Nucleus accumbens (tissue), 56 donors: Measurements from ENCODE around the gene MTARC1.

Experiments used
- DNase-seq, 56 donors: peaks; one replicate each; lab custom pipeline; 2025; lab: John Stamatoyannopoulos, UW

MTARC1 gene

DNA sequence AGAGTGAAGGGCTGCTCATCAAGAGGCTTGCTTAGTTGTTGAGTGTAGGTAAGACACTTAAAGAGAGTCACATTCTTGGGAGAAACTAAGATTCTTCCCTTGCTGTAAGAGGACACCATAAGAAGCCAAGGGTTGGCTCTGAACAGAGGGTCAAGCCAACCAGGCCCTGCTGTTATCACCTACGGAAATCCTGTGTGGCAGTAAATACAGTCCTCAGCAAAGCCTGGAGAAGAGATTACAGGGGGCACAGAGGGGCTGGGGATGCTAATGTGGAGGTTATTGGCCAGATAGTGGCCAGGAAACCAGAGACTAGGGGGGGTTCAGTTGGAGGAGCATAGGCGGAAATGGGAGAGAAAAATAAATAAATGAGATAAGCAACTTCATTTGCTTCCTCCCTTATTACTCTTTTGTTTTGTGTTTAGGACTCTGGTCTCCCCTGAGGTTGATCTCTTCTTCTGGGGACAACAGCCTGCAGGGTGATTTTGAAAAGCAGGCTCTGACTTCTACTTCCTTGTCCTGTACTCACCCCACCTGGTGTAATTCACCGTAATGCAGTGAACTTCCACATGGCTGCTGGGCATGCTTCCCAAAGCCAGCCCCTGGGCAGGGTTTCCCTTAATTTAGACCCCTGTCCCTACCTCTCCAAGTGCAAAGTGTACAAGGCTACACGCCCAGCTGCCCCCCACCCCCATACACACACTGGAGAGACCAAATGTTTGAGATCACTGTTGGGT lies 40.9 kb downstream of the MTARC1 start:
- DNase-seq, result no peak

DNA sequence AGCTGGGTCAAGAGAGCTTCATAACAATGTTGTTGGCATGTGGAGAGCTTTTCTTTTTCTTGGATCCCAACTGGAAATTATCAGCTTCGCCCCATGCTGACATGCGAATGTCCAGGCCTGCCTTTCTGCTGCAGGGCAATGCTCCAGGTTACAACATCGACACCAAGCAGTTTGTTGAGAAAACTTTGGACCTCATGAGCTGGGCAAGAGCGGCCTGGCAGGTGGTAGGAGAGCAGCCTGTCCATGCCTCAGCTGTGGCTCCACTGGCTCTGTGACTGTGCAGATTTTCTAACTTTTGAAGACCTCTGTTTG lies 41.4 kb downstream of the MTARC1 start:
- DNase-seq, result no peak

DNA sequence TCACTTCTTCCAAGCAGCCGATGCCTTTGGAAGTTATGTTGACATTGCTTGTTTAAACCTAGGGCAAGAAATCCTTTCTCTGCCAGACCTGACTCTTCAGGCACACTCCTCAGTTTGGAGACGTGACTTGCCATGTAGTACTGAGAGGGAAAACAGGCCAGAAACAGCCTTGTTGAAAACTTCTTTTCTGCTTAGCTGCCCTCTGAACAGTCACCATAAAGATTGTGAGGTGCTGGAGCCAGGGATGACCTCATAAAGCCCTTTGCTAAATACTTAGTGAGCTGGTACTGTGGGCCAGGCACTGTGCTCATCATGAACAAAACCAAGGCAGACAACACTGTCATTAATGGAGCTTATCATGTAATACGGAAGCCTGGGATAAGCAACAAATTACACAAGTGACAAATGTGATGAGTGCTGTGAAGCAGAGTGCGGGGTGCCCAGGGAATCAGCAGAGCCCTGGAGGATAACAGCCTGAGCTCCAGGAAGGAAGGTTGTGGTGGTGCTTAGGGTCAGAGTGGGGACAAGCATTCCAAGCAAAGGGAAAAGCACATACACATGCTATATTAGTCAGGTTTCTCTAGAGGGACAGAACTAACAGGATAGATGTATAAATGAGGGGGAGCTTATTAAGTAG lies 42.4 kb downstream of the MTARC1 start:
- no peak for DNase-seq

DNA sequence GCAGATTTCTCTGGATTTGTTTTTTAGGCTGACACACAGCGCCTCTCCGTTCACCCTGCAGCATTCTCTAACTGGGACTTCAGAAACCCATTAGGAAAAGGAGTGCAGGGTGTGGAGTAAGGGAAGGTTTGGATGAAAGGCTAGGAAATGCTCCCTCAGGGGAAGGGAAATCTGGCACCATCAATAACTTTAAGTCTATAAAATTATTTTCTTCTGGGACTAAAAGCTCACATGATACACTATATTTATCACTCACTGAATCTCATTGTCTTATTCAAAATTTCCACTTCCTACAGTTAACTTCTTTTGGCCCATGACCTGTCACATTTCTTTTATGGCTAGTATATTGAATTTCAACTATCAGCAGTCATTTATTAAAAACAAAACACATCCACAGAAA lies 46.7 kb downstream of the MTARC1 start:
- no peak for DNase-seq

DNA sequence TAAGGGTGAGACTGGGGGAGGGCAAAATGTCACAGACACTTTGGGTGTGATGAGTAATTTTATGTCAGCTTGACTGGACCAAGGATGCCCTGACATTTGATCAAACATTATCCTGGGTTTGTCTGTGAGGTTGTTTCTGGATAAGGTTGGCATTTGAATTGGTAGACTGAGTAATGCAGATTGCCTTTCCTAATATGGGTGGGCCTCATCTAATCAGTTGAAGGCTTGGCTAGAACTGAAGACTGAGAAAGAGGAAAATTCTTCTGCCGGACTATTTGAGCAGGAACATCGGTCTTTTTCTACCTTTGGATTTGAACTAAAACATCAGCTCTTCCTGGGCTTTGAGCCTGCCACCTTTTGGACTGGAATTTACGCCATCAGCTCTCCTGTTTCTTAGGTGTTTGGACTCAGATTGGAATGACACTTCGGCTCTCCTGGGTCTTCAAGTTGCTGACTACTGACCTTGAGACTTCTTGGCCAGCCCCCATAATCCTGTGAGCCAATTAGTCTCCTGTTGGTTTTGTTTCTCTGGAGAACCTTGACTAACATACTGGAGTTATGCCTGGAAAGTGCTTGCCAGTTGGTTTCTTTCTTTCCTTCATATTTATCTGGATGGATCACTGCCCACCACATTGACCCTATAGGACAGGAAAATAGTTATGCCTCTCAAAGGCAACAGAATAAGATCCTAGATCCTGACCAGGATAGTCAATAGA lies 47.6 kb downstream of the MTARC1 start:
- no peak for DNase-seq
